Eye (tissue), 1 donor: ENCODE results near the gene VWA5B1.
"Not testable (repeated sequence)": the region's sequence is repeated elsewhere in the genome, so short reads cannot be mapped to it uniquely, and the experiment has no call there.

Source experiments
- DNase-seq: peaks from one replicate; pipeline ENCODE4 v3.0.0-alpha.2; 2015

The VWA5B1 gene

DNA sequence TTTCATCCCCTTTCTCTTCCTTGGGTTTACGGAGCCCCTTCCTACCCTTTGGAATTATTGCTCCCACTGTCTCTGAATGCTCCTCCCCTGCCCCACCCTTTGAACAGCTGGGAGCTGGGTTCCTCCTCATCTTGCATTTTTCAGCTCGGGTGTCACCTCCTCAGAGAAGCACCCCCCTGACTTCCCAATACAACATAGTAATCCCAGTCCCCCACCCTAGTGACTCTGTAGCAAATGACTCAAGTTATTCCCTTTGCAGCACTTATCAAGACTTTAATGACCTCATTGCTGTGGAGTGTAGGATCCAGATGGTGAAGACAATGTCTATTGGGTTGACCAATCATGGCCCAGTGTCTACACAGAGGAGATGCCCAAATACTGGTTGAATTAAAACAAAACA is 8.9 kb upstream of the VWA5B1 start:
- no peak for DNase-seq

DNA sequence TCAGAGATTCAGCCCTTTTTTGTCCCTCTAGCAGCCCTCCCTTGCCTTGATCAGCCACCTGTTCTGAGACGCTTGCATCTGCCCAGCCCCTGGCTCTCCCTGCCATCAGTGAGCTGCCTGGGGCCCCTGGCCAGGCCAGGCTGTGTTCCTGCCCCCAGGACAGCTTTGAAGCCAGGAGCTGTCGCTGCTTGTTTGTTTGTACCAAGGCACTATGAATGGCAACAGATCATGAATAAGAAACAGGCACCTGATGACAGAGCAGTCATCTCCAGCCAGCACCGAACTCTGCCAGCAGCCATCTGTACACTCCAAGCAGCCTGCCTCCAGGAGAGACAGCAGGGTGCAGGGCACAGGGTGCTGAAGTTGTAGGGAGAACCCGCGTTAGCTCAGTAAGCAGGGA is 8.1 kb upstream of the VWA5B1 start:
- peak; percentile 30 for DNase-seq

DNA sequence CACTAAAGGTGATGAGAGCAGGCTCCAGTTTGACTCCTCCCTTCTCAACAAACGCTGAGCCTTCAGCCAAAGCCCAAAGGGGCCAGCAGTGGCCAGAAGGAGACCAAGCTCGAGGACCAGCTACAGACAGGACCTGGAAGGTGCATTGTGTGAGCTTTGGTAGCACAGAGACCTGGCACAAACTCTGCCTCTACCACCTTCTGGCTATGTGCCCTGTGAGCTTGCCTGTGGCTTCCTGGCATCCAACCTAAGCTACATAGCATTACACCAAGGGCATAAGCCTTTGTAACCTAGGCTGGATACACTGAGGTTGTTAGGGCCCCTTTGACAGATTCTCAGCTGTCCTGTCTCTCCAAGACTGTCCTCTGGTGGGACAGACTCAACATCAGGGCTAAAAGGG is 6.6 kb upstream of the VWA5B1 start:
- no peak for DNase-seq

DNA sequence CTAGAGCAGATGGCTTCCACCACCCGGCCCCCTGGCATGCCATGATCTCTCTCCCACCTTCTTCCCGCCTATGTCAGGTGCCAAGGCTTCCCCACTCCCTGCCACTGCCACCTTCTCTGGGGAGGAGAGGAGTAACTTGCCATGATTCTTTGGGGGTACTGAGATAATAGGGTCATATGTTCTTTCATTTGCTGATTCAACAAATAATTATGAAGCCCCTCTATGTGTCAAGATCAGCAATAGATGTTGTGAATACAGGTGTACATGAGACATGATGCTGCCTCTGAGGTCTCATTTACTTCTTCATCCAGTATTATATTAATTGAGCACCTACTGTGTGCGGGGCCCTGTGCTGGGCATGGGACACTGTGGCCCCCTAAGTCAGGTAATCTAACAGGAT is 6.0 kb upstream of the VWA5B1 start:
- DNase-seq: no peak

DNA sequence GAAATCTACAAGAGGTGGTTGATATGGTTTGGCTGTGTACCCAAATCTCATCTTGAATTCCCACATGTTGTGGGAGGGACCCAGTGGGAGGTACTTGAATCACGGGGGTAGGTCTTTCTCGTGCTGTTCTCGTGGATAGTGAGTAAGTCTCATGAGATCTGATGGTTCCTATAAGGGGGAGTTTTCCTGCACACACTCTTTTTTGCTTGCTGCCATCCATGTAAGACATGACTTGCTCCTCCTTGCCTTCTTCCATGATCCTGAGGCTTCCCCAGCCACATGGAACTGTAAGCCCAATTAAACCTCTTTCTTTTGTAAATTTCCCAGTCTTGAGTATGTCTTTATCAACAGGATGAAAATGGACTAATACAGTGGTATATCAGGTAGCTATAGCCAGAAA is 5.2 kb upstream of the VWA5B1 start:
- no peak for DNase-seq

DNA sequence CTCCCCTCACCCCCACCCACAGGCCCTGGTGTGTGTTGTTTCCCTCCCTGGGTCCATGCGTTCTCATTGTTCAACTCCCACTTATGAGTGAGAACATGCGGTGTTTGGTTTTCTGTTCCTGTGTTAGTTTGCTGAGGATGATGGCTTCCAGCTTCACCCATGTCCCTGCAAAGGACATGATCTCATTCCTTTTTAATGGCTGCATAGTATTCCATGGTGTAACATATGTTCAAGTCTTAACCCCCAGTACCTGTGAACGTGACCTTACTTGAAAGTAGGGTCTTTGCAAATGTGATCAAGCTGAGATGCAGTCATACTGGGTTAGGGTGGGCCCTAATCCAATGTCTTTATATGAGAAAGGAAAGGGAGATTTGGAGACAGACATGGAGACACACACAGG is 3.0 kb upstream of the VWA5B1 start:
- DNase-seq: not testable (repeated sequence)

DNA sequence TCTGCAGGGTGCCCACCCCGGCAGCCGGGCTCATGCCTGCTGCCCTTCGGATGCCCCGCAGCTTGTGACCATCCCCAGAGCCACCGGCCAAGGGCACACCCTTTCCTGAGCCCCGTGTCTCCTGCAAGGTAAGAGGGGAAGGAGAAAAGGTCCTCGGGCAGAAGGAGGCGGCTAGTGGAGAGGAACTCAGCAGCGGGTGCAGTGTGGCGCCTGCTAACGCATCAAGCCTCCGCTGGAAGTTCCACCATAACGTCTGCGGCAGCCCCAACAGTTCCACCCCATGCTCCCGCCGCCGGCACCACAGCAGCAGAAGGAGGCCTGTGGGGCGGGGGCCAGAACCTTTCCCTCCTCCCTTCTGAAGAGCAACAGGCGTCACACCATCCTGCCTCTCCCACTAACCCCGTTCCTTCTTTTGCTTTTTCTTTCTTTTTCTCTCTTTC is 990 bp downstream of the VWA5B1 start:
- DNase-seq: peak; percentile 46

DNA sequence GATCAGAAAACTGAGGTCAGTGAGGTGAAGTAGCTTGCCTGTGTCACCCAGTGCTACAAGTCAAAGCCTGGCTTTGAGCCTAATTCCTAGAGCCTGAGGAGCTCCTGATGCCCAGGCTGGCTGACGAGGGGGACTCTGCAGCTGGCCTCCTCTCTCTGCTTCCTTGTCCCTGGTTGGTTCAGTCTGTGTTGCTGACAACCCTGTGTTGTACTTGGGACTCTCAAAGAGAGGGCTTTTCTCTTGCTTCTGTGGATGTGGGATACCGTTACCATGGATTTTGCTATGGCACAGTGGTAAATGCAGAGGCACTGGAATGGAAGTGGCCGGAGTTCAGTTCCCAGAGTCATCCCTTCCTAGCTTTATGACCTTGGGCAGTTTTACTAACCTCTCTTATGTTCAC is 8.0 kb downstream of the VWA5B1 start:
- DNase-seq: no peak

DNA sequence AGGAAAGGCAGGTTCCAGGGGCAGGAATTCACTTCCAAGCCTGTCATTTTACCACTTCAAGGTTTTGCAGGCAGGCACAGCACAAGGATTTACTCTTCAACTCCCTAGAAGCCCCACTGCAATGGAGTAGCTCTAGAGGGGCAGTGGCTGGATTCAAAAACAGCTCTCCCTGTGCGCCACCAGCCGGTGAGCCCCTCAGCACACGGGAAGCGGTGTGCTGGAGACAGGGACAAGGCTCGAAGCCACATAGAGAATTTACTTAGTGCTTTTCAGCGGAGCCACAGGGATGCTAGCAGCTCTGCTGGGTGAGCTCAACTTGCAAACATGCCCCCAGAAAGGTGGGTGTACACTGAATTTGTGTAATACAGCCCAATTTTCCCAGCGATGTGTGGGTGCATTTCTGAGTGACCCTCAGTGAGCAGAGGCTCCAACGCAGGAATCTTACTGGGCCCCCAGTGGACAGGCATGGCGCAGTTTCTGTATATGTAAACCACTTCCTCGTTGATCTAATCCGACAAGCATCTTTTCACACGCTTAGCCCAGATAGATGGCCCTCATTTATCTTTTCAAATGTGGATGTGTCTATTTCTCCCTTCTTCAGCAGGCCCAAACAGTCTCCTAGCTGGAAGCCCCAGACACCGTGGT is 10.9 kb downstream of the VWA5B1 start:
- no peak for DNase-seq

DNA sequence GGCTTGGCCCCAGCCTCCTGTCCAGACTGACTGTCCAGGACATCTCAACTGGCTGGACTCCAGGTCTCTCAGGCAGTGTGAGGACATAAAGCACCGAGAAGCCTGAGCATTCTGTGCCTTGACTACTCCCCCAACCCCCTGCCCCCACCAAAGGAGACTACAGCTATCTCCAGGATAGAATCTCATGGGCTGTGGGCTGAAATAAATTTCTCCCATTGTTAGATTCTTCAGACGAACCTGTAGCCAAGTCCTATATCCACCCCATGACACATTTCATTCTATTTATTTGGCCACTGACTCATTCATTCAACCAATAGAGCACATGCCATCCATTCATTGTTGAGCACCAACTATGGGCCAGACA is 11.4 kb downstream of the VWA5B1 start:
- no peak for DNase-seq

DNA sequence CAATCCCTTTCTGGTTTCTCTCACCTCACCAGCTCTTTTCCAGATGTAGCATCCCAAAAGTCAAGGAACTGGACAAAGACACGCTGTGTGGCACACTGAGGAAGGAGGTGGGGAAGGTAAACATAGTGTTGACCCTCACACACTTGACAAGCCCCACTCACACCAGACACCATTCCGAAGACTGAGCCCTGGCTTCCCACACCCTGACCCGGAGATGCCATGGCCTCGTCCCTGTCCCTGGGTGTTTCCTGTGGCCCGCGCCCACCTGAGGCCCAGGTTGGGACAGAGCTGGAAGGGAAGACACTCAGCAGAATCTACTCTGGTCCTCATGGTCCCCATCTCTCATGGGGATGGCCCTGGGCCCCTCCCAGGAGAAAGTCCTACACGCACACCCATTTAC is 16.4 kb downstream of the VWA5B1 start:
- no peak for DNase-seq

DNA sequence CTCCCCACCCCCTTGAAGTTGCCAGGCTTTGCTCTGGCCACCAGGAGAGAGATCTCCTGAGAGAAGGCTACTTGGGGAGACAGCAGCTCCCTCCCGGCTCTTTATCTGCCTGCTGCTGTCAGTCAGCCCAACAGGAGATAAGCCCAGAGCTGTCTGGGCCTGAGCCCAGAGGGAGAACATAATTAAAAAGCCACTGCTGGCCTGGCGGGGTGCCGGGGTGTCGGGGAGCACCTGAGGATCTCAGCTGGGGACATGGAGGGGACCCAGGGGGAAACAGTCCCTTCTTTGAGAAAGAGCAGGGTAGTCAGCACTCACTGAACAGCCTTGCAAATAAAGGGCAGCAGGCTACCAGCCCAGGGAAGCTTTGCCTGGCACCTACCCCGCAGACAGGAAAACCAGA is 17.9 kb downstream of the VWA5B1 start:
- DNase-seq: no peak

DNA sequence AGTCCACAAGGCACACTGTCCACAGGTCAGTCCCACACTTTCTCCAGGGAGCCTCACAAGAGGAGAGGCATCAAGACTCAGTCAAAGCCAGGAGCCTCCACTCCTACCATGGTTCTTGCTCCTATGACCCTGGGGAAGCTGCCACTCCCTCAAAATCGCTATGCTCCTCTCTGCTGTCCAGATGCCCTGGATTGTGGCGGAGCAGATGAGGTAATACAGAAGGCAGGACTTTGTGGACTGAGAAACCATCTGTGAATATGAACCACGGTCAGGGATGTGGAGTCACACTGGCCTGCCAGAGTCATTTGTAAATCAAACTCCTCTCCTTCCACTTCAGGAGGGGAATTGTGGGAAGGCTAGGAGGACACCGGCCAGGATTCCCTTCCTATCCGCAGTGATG is 20.6 kb downstream of the VWA5B1 start:
- DNase-seq: no peak

DNA sequence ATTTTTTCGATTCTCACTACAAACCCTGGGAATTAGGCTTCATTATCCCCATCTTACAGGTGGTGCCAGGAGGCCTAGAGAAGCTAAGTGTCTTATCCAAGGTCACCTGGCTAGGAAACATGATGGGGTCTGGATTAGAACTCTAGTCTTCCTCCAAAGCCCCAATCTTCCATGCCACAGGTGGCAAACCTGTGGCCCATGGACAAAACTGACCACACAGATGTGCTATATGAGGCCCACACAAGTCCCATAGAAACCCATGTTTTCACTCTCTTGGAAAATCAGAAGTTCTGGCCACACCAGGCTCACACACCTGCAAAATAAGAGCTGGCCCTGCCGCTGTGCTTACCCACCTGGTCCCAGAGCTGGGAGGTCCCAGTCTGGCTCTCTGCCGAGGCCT is 21.6 kb downstream of the VWA5B1 start:
- DNase-seq: no peak

DNA sequence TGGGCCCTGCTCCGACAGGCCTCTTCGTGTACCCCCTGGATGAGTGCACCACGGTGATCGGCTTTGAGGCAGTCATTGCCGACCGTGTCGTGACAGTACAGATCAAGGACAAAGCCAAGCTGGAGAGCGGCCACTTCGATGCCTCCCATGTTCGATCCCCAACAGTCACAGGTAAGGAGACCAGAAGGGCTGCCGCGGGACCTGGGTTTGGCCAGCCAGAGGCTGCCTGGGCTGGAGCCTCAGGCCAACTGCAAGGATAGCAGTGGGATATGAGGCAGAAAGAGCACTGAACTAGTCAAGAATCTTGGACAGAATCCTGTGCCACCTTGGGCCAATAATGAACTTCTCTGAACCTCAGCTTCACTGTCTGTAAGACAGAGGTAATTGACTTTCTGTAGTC is 22.1 kb downstream of the VWA5B1 start:
- DNase-seq: no peak

DNA sequence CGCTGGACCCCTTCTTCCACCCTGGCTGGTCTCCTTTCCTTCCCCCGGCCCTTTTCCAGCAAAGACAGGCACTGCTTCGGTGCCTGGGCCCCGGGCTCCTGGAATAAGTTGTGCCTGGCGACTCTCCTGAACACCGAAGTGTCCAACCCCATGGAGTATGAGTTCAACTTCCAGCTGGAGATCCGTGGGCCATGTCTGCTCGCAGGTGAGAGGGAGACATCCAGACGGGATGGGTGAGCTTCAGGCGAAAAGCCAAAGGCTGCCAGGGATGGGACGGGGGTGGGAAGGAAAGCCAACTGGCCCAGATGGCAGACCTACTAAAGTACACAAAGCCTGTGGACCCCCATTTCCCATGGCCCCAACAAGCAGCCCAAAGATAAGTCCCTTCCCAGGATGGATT is 26.8 kb downstream of the VWA5B1 start:
- no peak for DNase-seq

DNA sequence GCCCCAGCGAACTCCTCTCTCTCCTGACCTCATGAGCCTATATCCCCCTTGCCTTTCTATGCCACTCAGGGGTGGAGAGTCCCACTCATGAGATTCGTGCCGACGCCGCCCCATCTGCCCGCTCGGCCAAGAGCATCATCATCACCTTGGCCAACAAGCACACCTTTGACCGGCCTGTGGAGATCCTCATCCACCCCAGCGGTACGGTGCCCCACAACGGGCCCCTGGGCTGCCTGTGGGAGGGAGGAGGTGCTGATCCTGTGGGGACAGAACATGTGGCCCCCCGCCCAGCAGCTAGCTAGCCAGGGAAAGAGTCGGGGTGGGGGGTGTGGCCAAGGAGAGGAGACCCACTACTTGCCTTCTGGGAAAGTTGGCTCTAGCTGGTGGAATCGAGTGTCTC is 27.8 kb downstream of the VWA5B1 start:
- DNase-seq: no peak

DNA sequence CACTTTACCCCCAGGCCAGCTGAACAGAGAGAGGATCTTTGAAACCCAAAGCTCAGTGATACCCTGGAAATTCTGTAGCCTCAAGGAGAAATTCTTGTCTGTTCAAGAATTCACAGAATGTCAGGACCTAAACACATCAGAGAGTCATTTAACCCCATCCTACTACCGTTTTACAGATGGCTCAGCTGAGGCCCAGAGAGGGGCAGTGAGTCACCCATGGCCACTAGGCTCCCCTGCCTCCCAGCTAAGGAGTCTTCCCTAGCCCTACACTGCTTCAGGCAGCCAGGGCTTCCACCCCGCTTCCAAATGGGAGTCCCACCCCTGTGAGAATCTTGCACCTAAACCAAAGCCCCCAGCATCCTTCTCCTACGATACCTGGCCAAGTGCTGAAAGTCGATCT is 28.3 kb downstream of the VWA5B1 start:
- DNase-seq: no peak

DNA sequence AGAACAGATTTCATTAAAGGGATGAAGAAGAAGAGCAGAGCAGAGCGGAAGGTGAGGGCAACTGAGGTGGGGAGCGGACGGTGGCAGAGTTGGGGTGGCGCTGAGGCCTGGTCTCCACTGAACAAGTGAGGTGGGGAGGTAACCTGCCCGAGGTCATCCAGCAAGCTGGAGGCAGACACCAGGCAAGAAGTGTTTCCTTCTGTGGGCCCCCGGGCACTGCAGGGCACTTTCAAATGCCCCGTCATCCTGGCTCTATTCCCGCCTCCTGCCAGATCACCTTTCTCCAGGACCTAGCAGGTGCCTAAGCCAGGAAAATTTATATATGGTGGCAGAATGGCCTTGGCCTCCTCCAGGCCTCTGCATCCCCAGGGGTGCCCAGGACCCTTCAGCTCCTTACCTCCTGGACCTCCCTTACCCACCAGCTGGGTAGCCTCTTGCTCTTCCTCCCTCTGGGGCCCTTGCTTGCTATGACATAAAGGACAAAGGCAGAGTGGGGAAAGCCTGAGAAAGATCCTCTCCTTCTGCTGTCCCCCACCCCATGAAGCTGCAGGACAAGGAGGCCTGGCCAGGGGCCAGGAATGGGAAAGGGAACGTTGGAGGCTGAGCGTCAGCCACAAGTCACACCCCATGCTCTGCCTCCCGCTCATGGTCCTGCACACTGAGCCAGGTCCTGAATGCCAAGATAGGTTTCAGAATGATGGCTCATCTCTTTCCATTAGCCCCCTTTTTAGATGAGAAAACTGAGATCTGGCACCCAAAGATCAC is 29.0 kb downstream of the VWA5B1 start:
- no peak for DNase-seq

DNA sequence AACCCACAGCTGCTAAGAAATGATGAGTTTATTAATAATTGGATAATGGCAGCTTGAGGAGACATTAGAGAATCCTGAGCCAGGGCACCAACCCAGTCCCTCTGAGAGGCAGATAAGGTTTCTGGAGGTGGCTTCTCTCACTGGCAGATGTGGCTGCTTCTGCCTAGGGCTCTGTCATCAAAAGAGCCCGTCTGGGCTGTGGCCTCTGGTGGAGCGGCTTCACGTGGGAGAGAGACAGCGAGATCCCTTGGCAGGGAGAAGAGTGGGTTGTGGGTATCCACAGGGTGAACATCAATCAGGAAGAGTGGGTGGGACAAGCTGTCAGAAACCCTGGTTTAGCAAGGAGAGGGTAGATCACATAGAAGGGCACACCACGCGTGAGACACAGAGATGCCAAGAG is 30.0 kb downstream of the VWA5B1 start:
- no peak for DNase-seq

DNA sequence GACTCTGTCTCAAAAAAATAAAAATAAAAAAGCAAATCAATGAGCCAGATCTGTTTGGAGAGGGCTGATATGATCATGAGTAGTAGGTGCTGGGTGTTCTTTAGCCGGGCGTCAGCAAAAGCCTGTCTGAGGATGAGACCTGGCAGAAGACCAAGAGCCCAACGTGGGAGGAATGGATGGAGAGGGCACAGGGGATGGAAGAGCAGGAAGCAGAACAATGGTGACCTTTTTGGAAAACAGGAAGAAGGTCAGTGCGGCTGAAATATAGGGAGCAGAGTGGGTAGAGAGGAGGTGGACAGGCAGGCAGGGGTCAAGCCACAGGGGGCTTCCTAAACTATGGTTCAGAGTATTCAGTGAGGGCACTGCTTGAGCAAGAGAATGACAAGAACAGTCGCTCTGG is 30.9 kb downstream of the VWA5B1 start:
- no peak for DNase-seq

DNA sequence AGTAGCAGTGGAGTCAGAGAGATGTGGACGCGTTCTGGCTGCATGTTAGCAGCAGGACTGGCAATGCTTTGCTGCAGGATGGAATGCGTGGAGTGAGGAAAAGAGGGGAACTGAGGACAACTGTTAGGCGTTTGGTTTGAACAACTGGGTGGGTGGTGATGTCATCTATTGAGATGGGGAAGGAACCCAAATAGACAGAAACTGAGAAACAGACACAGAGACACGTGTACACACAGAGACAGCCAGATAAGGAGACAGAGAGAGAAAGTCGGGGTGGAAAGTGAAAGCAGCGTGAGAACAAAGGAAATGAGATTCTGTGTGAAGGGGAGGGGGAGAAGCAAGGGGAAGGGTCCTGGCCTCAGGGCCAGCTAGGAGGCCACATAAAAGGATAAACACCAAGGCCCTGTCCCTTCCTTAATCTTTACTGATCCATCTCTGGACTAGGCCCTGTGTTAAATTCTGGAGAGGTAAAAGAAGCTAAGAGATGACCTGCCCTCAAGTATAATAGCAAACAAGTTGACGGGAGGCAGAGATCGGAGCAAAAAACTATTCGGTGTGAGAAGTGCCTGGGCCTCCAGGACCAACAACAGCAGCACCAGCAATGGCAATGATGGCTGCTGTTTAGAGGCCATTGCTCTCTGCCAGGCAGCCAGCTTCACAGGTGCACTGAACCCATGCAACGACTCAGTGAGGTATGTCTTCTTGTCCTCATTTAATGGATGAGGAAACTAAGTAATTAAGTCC is 31.6 kb downstream of the VWA5B1 start:
- peak; percentile 18 for DNase-seq

DNA sequence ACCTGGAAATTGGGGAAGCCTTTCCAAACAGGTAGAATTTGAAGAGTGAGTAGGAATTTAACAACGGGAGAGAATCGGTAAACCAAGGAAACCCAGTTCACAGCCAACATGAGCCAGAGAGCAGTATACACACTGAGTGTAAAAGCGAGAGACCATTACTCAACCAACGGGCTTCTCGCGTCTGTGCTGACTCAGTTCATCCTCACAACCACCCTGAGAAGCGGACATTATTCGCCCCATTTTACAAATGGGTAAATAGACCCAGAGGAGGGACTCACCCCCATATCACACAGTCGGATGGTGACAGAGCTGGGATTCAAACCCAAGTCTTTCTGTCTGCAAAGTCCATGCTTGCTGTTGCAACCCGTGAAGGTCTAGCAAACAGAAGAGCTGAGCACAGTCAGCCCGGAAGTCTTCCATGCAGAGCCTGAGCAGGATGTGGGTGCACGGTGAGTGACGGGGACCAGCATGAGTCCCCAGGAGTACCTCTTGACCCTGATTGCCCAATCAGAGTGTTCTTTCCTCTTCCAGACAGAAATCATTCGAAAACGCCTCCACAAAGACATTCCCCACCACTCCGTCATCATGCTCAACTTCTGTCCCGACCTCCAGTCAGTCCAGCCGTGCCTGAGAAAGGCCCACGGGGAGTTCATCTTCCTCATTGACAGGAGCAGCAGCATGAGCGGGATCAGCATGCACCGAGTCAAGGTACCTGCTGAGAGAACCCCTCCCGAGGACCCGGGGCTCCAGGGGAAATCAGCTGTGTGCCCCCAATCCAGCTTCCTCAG is 32.3 kb downstream of the VWA5B1 start:
- no peak for DNase-seq

DNA sequence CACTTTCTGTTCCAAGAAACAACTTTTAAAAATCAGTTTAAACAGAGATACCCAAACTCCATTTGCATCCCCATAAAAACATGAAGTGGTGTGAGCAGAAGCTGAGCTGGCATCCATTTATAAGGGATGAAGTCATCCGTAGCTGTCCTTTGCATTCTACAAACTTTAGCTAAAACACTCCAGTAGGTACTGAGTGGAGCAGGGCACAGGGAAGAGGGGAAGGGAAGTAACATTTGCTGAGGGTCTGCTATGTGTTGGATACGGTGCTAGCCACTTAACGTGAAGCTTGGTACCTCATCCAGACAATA is 32.9 kb downstream of the VWA5B1 start:
- DNase-seq: no peak
